ENCODE measurements around the gene MDM2.
A peak's percentile ranks its signal among the peaks of the same experiment; 100 is the strongest.

The MDM2 gene

DNA sequence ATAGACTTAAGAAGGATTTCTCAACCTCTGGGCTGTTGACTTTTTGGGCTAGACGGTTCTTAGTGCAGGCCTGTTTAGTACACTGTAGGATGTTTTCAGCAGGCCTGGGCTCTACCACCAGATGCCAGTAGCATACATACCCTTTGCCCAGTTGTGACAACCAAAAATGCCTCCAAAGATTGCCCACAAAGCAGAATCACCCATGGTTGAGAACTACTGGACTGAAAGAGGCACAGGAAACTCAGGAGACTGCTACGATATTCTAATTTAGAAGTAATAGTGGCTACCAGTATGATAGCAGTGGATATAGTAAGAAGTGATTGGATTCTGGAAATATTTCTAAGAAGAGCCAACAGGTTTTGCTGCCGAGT is 46.5 kb upstream of the MDM2 start:
- H3K27me3 ChIP-seq (ENCODE audit: control insufficient read depth, low read length): no peaks in the 10 kb centered on the region
- peaks cover 4% of the 10 kb centered on the region; the same call in 1 of the 2 replicates for H3F3A ChIP-seq (ENCODE audit: control insufficient read depth, insufficient read depth)
- no peak for TF ChIP-seq EZH2phosphoT487 (IDR thresholded peaks at IDR 0.05; ENCODE audit: borderline replicate concordance, low read length)
- no peak for TF ChIP-seq CTCF (IDR thresholded peaks at IDR 0.05; ENCODE audit: low read depth, low read length, poor library complexity, severe bottlenecking)
- peaks cover 79% of the 10 kb centered on the region for H3K36me3 ChIP-seq (ENCODE audit: control insufficient read depth, low read length)
- H3K9me3 ChIP-seq (ENCODE audit: control insufficient read depth, insufficient read depth, low read length): no peaks in the 10 kb centered on the region
- H3K9me2 ChIP-seq (replicated peaks; ENCODE audit: control insufficient read depth, low read length): no peaks in the 10 kb centered on the region
- no peak overlapping the region for H3K4me2 ChIP-seq (ENCODE audit: low read length)
- no peaks in the 10 kb centered on the region for H4K20me1 ChIP-seq (ENCODE audit: control insufficient read depth, insufficient read depth, low read depth, low read length)
- H3K79me2 ChIP-seq (ENCODE audit: control insufficient read depth, low read length): peaks cover 18% of the 10 kb centered on the region
- no peak overlapping the region for H3K4me3 ChIP-seq (ENCODE audit: low read length)
- peaks cover 50% of the 10 kb centered on the region for H3K4me1 ChIP-seq (ENCODE audit: control insufficient read depth, low read length)
- H3K27ac ChIP-seq (ENCODE audit: low read depth, low read length): no peak overlapping the region

DNA sequence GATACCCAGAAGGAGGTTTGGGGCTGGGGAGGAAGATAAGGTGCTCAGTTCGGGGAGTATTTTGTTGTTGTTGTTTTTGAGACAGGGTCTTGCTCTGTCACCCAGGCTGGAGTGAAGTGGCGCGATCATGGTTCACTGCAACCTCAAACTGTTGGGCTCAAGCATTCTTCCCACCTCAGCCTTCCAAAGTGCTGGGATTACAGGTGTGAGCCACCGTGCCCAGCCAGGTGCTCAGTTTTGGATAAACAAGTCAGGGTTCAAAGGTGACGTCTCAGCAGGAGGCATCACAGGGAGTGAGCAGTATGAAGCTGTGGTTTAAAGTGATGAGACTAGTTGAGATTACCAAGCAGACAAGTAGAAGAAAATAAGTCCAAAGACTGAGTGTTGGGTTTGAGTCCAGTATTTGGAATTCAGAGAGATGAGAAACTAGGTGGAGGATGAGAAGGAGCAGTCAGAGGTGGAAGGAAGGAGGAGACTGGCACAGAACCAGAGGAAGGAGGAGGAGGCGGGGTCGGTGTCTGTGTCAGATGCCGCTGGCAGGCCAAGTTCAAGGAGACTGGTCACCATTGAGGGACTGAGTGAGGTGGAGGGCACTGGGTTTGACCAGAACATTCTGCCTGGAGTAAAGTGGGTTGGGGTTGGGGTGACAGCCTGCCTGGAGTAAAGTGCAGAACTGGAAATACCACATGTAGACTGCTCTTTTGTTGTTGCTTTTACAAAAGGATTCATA is 45.9 kb upstream of the MDM2 start:
- Histone ChIP-seq H3K9me2 (replicated peaks; ENCODE audit: control insufficient read depth, low read length) (no peaks in the 10 kb centered on the region), H3K27me3 (ENCODE audit: control insufficient read depth, low read length) (no peaks in the 10 kb centered on the region), H3K79me2 (ENCODE audit: control insufficient read depth, low read length) (peaks cover 18% of the 10 kb centered on the region), H3K4me1 (ENCODE audit: control insufficient read depth, low read length) (peaks cover 56% of the 10 kb centered on the region), H3K4me3 (ENCODE audit: low read length) (no peak overlapping the region), H3K36me3 (ENCODE audit: control insufficient read depth, low read length) (peaks cover 80% of the 10 kb centered on the region), H3K27ac (ENCODE audit: low read depth, low read length) (peak overlapping the region; percentile 24; the same call in 1 of the 2 replicates), H3F3A (ENCODE audit: control insufficient read depth, insufficient read depth) (peaks cover 11% of the 10 kb centered on the region), H3K4me2 (ENCODE audit: low read length) (no peak overlapping the region), H3K9me3 (ENCODE audit: control insufficient read depth, insufficient read depth, low read length) (no peaks in the 10 kb centered on the region), H4K20me1 (ENCODE audit: control insufficient read depth, insufficient read depth, low read depth, low read length) (no peaks in the 10 kb centered on the region)
- no peak for TF ChIP-seq EZH2phosphoT487 (IDR thresholded peaks at IDR 0.05; ENCODE audit: borderline replicate concordance, low read length)
- TF ChIP-seq CTCF (IDR thresholded peaks at IDR 0.05; ENCODE audit: low read depth, low read length, poor library complexity, severe bottlenecking): no peak

DNA sequence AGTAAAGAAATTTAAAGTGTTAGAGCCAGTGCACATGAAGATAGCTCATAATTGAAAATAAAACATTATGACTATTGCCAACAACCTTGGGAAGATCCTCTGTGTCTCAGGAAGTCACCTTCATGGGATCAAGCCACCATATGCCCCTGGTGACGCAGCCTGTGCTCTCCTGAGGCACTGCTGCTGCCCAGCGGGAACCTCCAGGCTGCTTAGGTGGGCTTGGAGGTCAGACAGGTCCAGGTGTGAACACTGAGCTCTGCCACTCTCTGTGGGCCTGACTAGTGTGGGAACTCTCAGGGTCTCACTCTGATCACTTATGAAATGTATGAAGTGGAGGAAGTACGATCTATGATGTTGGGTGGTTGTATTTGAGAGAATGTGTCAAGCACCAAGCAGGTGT is 45.3 kb upstream of the MDM2 start:
- peak overlapping the region; percentile 24; the same call in 1 of the 2 replicates for H3K27ac ChIP-seq (ENCODE audit: low read depth, low read length)
- H3K36me3 ChIP-seq (ENCODE audit: control insufficient read depth, low read length): peaks cover 75% of the 10 kb centered on the region

More for the DNA sequence above, 45.3 kb upstream of the MDM2 start:
- no peak overlapping the region for H3K4me2 ChIP-seq (ENCODE audit: low read length)
- H3K27me3 ChIP-seq (ENCODE audit: control insufficient read depth, low read length): no peaks in the 10 kb centered on the region
- no peaks in the 10 kb centered on the region for H3K9me2 ChIP-seq (replicated peaks; ENCODE audit: control insufficient read depth, low read length)
- H3K79me2 ChIP-seq (ENCODE audit: control insufficient read depth, low read length): peaks cover 18% of the 10 kb centered on the region
- no peaks in the 10 kb centered on the region for H4K20me1 ChIP-seq (ENCODE audit: control insufficient read depth, insufficient read depth, low read depth, low read length)
- peaks cover 56% of the 10 kb centered on the region for H3K4me1 ChIP-seq (ENCODE audit: control insufficient read depth, low read length)
- TF ChIP-seq CTCF (IDR thresholded peaks at IDR 0.05; ENCODE audit: low read depth, low read length, poor library complexity, severe bottlenecking) (no peak), EZH2phosphoT487 (IDR thresholded peaks at IDR 0.05; ENCODE audit: borderline replicate concordance, low read length) (no peak)
- no peak overlapping the region for H3K4me3 ChIP-seq (ENCODE audit: low read length)
- H3F3A ChIP-seq (ENCODE audit: control insufficient read depth, insufficient read depth): peaks cover 16% of the 10 kb centered on the region
- no peaks in the 10 kb centered on the region for H3K9me3 ChIP-seq (ENCODE audit: control insufficient read depth, insufficient read depth, low read length)
